Stomach smooth muscle (tissue), 2 donors: Measurements from ENCODE around the gene WDR74.

Source experiments
- H3K27ac ChIP-seq: one replicate; pipeline ENCODE4 v1.7.0; 2013; ENCODE audit warnings: mild to moderate bottlenecking, low read length, inconsistent platforms
- H3K27me3 ChIP-seq, 2 donors: one replicate each; pipeline ENCODE4 v1.7.0; 2013; ENCODE audit warnings: low read length in 2 of 2; ENCODE audit not compliant: insufficient read depth in 2 of 2, control insufficient read depth in 1 of 2
- H3K36me3 ChIP-seq, 2 donors: one replicate each; pipeline ENCODE4 v1.7.0; 2013; ENCODE audit warnings: low read length in 2 of 2; ENCODE audit not compliant: control insufficient read depth in 2 of 2, insufficient read depth in 2 of 2
- H3K4me1 ChIP-seq: one replicate; pipeline ENCODE4 v1.7.0; 2013; ENCODE audit warnings: low read length; ENCODE audit not compliant: control insufficient read depth, insufficient read depth
- H3K4me3 ChIP-seq, 2 donors: one replicate each; pipeline ENCODE4 v1.7.0; 2013; ENCODE audit warnings: low read length in 2 of 2
- H3K9ac ChIP-seq, 2 donors: one replicate each; pipeline ENCODE4 v1.7.0; 2013; ENCODE audit warnings: low read length in 2 of 2, mild to moderate bottlenecking in 1 of 2
- H3K9me3 ChIP-seq, 2 donors: one replicate each; pipeline ENCODE4 v1.7.0; 2013; ENCODE audit warnings: low read length in 2 of 2; ENCODE audit not compliant: control insufficient read depth in 2 of 2
- donor health status: healthy.
- donor health status: Pancreatic carcinoma.

WDR74 gene

DNA sequence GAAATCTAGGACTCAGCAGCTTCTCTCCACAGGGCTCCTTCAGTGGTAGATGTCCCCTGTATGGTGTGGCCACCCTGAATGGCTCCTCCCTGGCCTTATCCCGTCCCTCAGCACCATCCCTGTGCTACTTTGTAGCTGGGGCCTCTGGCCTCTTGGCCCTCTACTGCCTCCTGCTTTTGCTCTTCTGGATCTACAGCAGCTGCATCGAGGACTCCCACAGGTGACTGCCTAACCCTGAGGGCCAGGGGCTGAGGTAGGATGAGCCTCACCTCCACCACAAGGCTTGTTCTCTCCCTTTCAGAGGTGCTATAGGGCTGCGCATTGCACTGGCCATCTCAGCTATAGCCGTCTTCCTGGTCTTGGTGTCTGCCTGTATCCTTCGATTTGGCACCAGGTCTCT is 50.4 kb downstream of the WDR74 start:
- Histone ChIP-seq H3K36me3 (peaks cover 20 to 21% of the 10 kb centered on the region in 2 donors), H3K27me3 (no peaks in the 10 kb centered on the region), H3K4me1 (peaks cover 45% of the 10 kb centered on the region), H3K27ac (no peak overlapping the region), H3K4me3 (no peak overlapping the region), H3K9me3 (no peaks in the 10 kb centered on the region), H3K9ac (peak overlapping the region in 1 of 2 donors; percentile 13)

DNA sequence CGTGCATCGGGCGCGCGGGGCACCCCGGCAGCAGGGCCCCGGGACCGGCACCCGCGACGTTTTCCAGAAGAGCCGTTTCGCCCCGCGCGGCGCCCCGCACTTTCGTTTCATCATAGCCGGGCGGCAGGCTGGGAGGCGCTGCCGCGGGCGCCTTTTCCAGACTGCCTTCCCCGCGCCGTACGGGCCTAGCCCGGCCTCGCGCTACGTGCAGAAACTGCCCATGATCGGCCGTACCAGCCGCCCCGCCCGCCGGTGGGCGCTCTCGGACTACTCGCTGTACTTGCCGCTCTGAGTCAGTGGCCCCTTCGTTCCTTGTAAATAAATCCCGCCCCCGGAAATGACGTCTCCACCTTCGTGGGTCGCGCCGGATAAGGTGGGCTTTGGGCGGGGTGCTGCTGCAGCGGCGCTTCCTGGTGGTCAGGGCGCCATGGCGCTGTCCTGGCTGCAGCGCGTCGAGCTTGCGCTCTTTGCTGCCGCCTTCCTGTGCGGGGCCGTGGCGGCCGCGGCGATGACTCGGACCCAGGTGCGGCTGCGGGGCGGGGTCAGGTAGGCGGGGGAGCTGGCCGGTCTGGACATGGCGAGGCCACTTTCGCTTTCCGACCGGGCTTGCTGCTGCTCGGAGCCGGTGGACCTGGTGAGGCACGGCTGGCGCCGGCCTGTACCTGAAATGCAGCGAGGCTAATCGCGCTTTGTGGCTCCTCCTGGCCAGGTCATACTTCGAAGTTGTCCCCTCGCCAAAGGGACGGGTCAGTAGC is 52.2 kb downstream of the WDR74 start, which contains the start of gene TMEM179B:
TSS of gene TMEM179B (plus strand) at position 398 of the 755 bp plus-strand sequence. CDS start at position 428, 30 bp downstream.
- Histone ChIP-seq H3K9me3 (no peaks in the 10 kb centered on the region), H3K4me3 (peak within 1 kb of the TSS; percentile 99 to 100), H3K36me3 (peaks cover 21% of the 10 kb centered on the region in 2 donors), H3K27ac (peak within 1 kb of the TSS; percentile 91), H3K27me3 (no peaks in the 10 kb centered on the region), H3K4me1 (peaks cover 40% of the 10 kb centered on the region), H3K9ac (peak within 1 kb of the TSS; percentile 89 to 91)

- peaks cover 23 to 26% of the 10 kb centered on the region in 2 donors for H3K36me3 ChIP-seq
- peak overlapping the region; percentile 91 for H3K27ac ChIP-seq
- peaks cover 36% of the 10 kb centered on the region for H3K4me1 ChIP-seq
- H3K27me3 ChIP-seq, result no peaks in the 10 kb centered on the region
- H3K9me3 ChIP-seq, result no peaks in the 10 kb centered on the region
- peak overlapping the region; percentile 99 to 100 for H3K4me3 ChIP-seq
- peak overlapping the region; percentile 80 to 89 for H3K9ac ChIP-seq
These were observed 52.9 kb downstream of the WDR74 start for GRCh38 chr11:62786318-62787004.
